Liver (tissue), 9 donors: Measurements from ENCODE around the gene HSD3B1. TPM values are rescaled to one million over a fixed set of nuclear protein-coding genes. Genes with fewer than 3 reads are reported as not detected.

Experiments used
- DNase-seq: peaks from one replicate; pipeline ENCODE4 v3.0.0-alpha.2; 2017; ENCODE audit warnings: low spot score
- H3K27ac ChIP-seq, 2 donors: one replicate each; pipeline ENCODE4 v1.7.0; 2013; ENCODE audit warnings: inconsistent platforms in 2 of 2, low read length in 2 of 2, control low read depth in 1 of 2, low read depth in 1 of 2, mild to moderate bottlenecking in 1 of 2
- H3K27me3 ChIP-seq, 4 donors: one replicate each; pipeline versions ENCODE4 v1.6.1 to v1.7.0; 2013; ENCODE audit warnings: low read length in 3 of 4, inconsistent platforms in 1 of 4, mild to moderate bottlenecking in 1 of 4, moderate library complexity in 1 of 4; ENCODE audit not compliant: control insufficient read depth in 4 of 4, insufficient read depth in 4 of 4
- H3K36me3 ChIP-seq, 4 donors: one replicate each; pipeline versions ENCODE4 v1.6.1 to v1.7.0; 2013; ENCODE audit warnings: low read length in 3 of 4, mild to moderate bottlenecking in 3 of 4, low read depth in 1 of 4, moderate library complexity in 1 of 4; ENCODE audit not compliant: control insufficient read depth in 4 of 4, insufficient read depth in 3 of 4
- H3K4me1 ChIP-seq, 4 donors: one replicate each; pipeline versions ENCODE4 v1.6.1 to v1.7.0; 2013; ENCODE audit warnings: low read length in 3 of 4, mild to moderate bottlenecking in 3 of 4, moderate library complexity in 1 of 4; ENCODE audit not compliant: control insufficient read depth in 4 of 4, insufficient read depth in 4 of 4
- H3K4me3 ChIP-seq, 3 donors: one replicate each; pipeline versions ENCODE4 v1.6.1 to v1.7.0; 2013; ENCODE audit warnings: low read length in 3 of 3, control low read depth in 1 of 3, low read depth in 1 of 3, mild to moderate bottlenecking in 1 of 3
- H3K9ac ChIP-seq, 2 donors: one replicate each; pipeline ENCODE4 v1.7.0; 2013; ENCODE audit warnings: low read length in 2 of 2, mild to moderate bottlenecking in 2 of 2, moderate library complexity in 2 of 2, control low read depth in 1 of 2, low read depth in 1 of 2
- H3K9me3 ChIP-seq, 4 donors: one replicate each; pipeline versions ENCODE4 v1.6.1 to v1.7.0; 2013; ENCODE audit warnings: low read length in 3 of 4; ENCODE audit not compliant: control insufficient read depth in 4 of 4
- EGR1 ChIP-seq, 2 donors: IDR thresholded peaks; 2 replicates each; pipeline ENCODE4 v1.6.1; 2016 to 2018; ENCODE audit warnings: antibody characterized with exemption in 2 of 2, low read depth in 2 of 2
- GABPA ChIP-seq, 2 donors: IDR thresholded peaks in 1 of 2; conservative IDR thresholded peaks in 1 of 2; 2 replicates each; pipeline ENCODE4 v1.6.1; 2016; ENCODE audit warnings: antibody characterized with exemption in 2 of 2, mild to moderate bottlenecking in 1 of 2, moderate library complexity in 1 of 2
- HNF4A ChIP-seq, 2 donors: conservative IDR thresholded peaks; 2 replicates each; pipeline ENCODE4 v1.6.1; 2016; ENCODE audit warnings: antibody characterized with exemption in 2 of 2, mild to moderate bottlenecking in 2 of 2
- HNF4G ChIP-seq: IDR thresholded peaks from 2 replicates; pipeline ENCODE4 v1.6.1; 2016; ENCODE audit warnings: antibody characterized with exemption
- JUND ChIP-seq, 2 donors: IDR thresholded peaks; 2 replicates each; pipeline ENCODE4 v1.6.1; 2016; ENCODE audit warnings: antibody characterized with exemption in 2 of 2
- NR2F2 ChIP-seq: IDR thresholded peaks from 2 replicates; pipeline ENCODE4 v1.6.1; 2016; ENCODE audit warnings: antibody characterized with exemption
- RAD21 ChIP-seq, 2 donors: IDR thresholded peaks; 2 replicates each; pipeline ENCODE4 v1.6.1; 2016; ENCODE audit warnings: antibody characterized with exemption in 2 of 2, mild to moderate bottlenecking in 2 of 2
- REST ChIP-seq: IDR thresholded peaks from 2 replicates; pipeline ENCODE4 v1.6.1; 2016; ENCODE audit warnings: antibody characterized with exemption, mild to moderate bottlenecking
- RXRA ChIP-seq, 2 donors: IDR thresholded peaks; 2 replicates each; pipeline ENCODE4 v1.6.1; 2017 to 2018; ENCODE audit warnings: antibody characterized with exemption in 2 of 2, mild to moderate bottlenecking in 1 of 2
- TAF1 ChIP-seq: conservative IDR thresholded peaks from 2 replicates; pipeline ENCODE4 v1.6.1; 2016; ENCODE audit warnings: antibody characterized with exemption, mild to moderate bottlenecking
- YY1 ChIP-seq: IDR thresholded peaks from 2 replicates; pipeline ENCODE4 v1.6.1; 2016; ENCODE audit warnings: antibody characterized with exemption, mild to moderate bottlenecking
- WGBS: extraction: QIAGEN DNeasy Blood & Tissue Kit; methylation state at CpG from one replicate; pipeline ENCODE4 v1.1.7; 2013; 5-methylcytosine and 5-hydroxymethylcytosine counted together
- polyA plus RNA-seq, 2 donors: library from polyadenylated mRNA; stranded (reverse) in 1 of 2; unstranded in 1 of 2; fragments of 200-250 nt in 1 of 2; fragments of >200 nt in 1 of 2; fragmentation: Nextera tagmentation in 1 of 2; extraction: Ambion mirVana in 1 of 2; gene quantifications; one replicate each; pipeline versions ENCODE4 v1.2.1 to v1.2.3, GENCODE V29; 2013 to 2015
- total RNA-seq, 2 donors: library from RNA; depleted of rRNA; stranded (reverse); fragments of >200 nt; gene quantifications; one replicate each; pipeline ENCODE4 v1.2.3, GENCODE V29; 2014
- TF ChIP-seq, protein P1 (sequence below): IDR thresholded peaks from 2 replicates; pipeline ENCODE4 v1.6.1; 2016; ENCODE audit warnings: antibody characterized with exemption
- TF ChIP-seq, protein P2 (sequence below): IDR thresholded peaks from 2 replicates; pipeline ENCODE4 v1.6.1; 2016; ENCODE audit warnings: antibody characterized with exemption
- TF ChIP-seq, protein P3 (sequence below): IDR thresholded peaks from 2 replicates; pipeline ENCODE4 v1.6.1; 2016; ENCODE audit warnings: antibody characterized with exemption
- TF ChIP-seq, protein P4 (sequence below): fragments of 150-350 bp; IDR thresholded peaks from 2 replicates; pipeline ENCODE4 v1.5.1; 2017; ENCODE audit warnings: improper control_type of control experiment, low read depth, low read length; ENCODE audit not compliant: missing input control
- donor health status: healthy.
- donor health status: healthy.
- donor health status: healthy.
- donor health status: healthy.
- donor health status: healthy.

Gene HSD3B1
- total and polyA plus RNA-seq, 4 donors, result 0.67 TPM; not detected in 3

- H3K9me3 ChIP-seq, result no peaks in the 10 kb centered on the region
- H3K27ac ChIP-seq, result no peak overlapping the region
- H3K4me3 ChIP-seq, result no peak overlapping the region
- 88% methylated on average over 2 of the region's 2 CpGs for WGBS
- no peak for DNase-seq
- no peaks in the 10 kb centered on the region for H3K27me3 ChIP-seq
- TF ChIP-seq RXRA (IDR thresholded peaks at IDR 0.05) (no peak), EGR1 (IDR thresholded peaks at IDR 0.05; ENCODE audit: low read depth in 2 of 2) (no peak), REST (no peak), HNF4A (conservative IDR thresholded peaks at IDR 0.05) (no peak), TAF1 (no peak), RAD21 (IDR thresholded peaks at IDR 0.05) (no peak), NR2F2 (no peak), JUND (IDR thresholded peaks at IDR 0.05) (no peak), GABPA (IDR thresholded peaks at IDR 0.05 in 1 of 2, conservative IDR thresholded peaks at IDR 0.05 in 1 of 2) (no peak)
- TF ChIP-seq, protein P1, sequence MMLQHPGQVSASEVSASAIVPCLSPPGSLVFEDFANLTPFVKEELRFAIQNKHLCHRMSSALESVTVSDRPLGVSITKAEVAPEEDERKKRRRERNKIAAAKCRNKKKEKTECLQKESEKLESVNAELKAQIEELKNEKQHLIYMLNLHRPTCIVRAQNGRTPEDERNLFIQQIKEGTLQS, result no peak
- TF ChIP-seq, protein P2, sequence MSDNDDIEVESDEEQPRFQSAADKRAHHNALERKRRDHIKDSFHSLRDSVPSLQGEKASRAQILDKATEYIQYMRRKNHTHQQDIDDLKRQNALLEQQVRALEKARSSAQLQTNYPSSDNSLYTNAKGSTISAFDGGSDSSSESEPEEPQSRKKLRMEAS, result no peak
- TF ChIP-seq, protein P3, sequence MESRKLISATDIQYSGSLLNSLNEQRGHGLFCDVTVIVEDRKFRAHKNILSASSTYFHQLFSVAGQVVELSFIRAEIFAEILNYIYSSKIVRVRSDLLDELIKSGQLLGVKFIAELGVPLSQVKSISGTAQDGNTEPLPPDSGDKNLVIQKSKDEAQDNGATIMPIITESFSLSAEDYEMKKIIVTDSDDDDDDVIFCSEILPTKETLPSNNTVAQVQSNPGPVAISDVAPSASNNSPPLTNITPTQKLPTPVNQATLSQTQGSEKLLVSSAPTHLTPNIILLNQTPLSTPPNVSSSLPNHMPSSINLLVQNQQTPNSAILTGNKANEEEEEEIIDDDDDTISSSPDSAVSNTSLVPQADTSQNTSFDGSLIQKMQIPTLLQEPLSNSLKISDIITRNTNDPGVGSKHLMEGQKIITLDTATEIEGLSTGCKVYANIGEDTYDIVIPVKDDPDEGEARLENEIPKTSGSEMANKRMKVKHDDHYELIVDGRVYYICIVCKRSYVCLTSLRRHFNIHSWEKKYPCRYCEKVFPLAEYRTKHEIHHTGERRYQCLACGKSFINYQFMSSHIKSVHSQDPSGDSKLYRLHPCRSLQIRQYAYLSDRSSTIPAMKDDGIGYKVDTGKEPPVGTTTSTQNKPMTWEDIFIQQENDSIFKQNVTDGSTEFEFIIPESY, result no peak
- TF ChIP-seq, protein P4, sequence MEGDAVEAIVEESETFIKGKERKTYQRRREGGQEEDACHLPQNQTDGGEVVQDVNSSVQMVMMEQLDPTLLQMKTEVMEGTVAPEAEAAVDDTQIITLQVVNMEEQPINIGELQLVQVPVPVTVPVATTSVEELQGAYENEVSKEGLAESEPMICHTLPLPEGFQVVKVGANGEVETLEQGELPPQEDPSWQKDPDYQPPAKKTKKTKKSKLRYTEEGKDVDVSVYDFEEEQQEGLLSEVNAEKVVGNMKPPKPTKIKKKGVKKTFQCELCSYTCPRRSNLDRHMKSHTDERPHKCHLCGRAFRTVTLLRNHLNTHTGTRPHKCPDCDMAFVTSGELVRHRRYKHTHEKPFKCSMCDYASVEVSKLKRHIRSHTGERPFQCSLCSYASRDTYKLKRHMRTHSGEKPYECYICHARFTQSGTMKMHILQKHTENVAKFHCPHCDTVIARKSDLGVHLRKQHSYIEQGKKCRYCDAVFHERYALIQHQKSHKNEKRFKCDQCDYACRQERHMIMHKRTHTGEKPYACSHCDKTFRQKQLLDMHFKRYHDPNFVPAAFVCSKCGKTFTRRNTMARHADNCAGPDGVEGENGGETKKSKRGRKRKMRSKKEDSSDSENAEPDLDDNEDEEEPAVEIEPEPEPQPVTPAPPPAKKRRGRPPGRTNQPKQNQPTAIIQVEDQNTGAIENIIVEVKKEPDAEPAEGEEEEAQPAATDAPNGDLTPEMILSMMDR, result no peak
- no peak overlapping the region for H3K9ac ChIP-seq
- peaks cover 4 to 15% (median 11%) of the 10 kb centered on the region in 4 donors for H3K4me1 ChIP-seq
- H3K36me3 ChIP-seq, result no peaks in the 10 kb centered on the region
Measured at GRCh38 chr1:119480175-119480574, 26.8 kb upstream of the HSD3B1 start.

DNA sequence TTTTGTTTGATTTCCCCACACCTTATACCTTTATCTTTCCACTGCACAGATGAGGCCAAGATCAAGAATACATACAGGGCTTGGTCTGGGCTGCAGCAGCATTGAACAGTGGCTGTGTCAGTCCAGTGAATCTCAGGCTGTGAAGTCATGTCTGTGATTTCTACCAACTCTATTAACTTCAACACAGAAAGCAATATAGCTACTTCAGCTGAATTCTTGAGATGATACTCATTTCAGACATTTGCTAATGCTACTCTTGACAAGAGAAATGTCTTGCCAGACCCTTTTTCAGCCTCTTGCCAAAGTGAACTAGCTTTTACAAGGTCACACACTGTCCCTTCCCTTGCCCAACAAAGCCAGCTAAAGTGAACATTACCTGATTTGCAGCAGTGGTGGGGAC, 25.1 kb upstream of the HSD3B1 start:
- Histone ChIP-seq H3K36me3 (no peaks in the 10 kb centered on the region), H3K27ac (no peak overlapping the region), H3K4me3 (no peak overlapping the region), H3K9ac (no peak overlapping the region), H3K27me3 (no peaks in the 10 kb centered on the region), H3K4me1 (peaks cover 0 to 4% (median 2%) of the 10 kb centered on the region in 4 donors), H3K9me3 (no peaks in the 10 kb centered on the region)
- DNase-seq, result no peak
- TF ChIP-seq, protein P3, result no peak
- TF ChIP-seq YY1, result no peak
- no peak for TF ChIP-seq EGR1 (IDR thresholded peaks at IDR 0.05; ENCODE audit: low read depth in 2 of 2)
- TF ChIP-seq, protein P1, result no peak
- no peak for TF ChIP-seq HNF4G
- no peak for TF ChIP-seq JUND (IDR thresholded peaks at IDR 0.05)
- no peak for TF ChIP-seq GABPA (IDR thresholded peaks at IDR 0.05 in 1 of 2, conservative IDR thresholded peaks at IDR 0.05 in 1 of 2)
- no peak for TF ChIP-seq REST
- TF ChIP-seq TAF1, result no peak
- no peak for TF ChIP-seq RXRA (IDR thresholded peaks at IDR 0.05)
